ENCODE data around the gene RNF123.

The RNF123 gene

GRCh38 chr3:49717959-49718857, 28.9 kb downstream of the RNF123 start:
- DNase-seq (ENCODE audit: low read depth in 1 of 2, low spot score in 1 of 2), result no peak

- no peak for DNase-seq (ENCODE audit: low read depth in 1 of 2, low spot score in 1 of 2)
Measured at GRCh38 chr3:49718858-49719213, 29.5 kb downstream of the RNF123 start.

GRCh38 chr3:49719214-49719884, 30.0 kb downstream of the RNF123 start, which contains the start of gene AMIGO3:
Gene AMIGO3, minus strand, starts transcription at chr3:49719684. Its CDS starts 219 bp downstream, at chr3:49719465.
- peak; percentile 78 to 86 for DNase-seq (ENCODE audit: low read depth in 1 of 2, low spot score in 1 of 2)

GRCh38 chr3:49720855-49721595, 31.7 kb downstream of the RNF123 start:
- DNase-seq (ENCODE audit: low read depth in 1 of 2, low spot score in 1 of 2), result no peak

- DNase-seq (ENCODE audit: low read depth in 1 of 2, low spot score in 1 of 2), result no peak
Measured at GRCh38 chr3:49721596-49721895, 32.2 kb downstream of the RNF123 start.

GRCh38 chr3:49721896-49722781, 32.8 kb downstream of the RNF123 start:
- DNase-seq (ENCODE audit: low read depth in 1 of 2, low spot score in 1 of 2), result no peak

- DNase-seq (ENCODE audit: low read depth in 1 of 2, low spot score in 1 of 2), result no peak
Measured at GRCh38 chr3:49722896-49723295, 33.5 kb downstream of the RNF123 start.

GRCh38 chr3:49723296-49723627, 33.9 kb downstream of the RNF123 start:
- no peak for DNase-seq (ENCODE audit: low read depth in 1 of 2, low spot score in 1 of 2)

- peak; percentile 86 to 88 for DNase-seq (ENCODE audit: low read depth in 1 of 2, low spot score in 1 of 2)
Measured at GRCh38 chr3:49723628-49724551, 34.5 kb downstream of the RNF123 start, which contains the start of gene GMPPB. Gene GMPPB, minus strand, starts transcription at chr3:49723951. Its CDS starts 225 bp downstream, at chr3:49723726.

- DNase-seq (ENCODE audit: low read depth in 1 of 2, low spot score in 1 of 2), result no peak
Measured at GRCh38 chr3:49724586-49724985, 35.2 kb downstream of the RNF123 start.

GRCh38 chr3:49725906-49726681, 36.7 kb downstream of the RNF123 start:
- DNase-seq (ENCODE audit: low read depth in 1 of 2, low spot score in 1 of 2), result no peak

GRCh38 chr3:49727154-49727923, 38.0 kb downstream of the RNF123 start:
- no peak for DNase-seq (ENCODE audit: low read depth in 1 of 2, low spot score in 1 of 2)

GRCh38 chr3:49727924-49728361, 38.6 kb downstream of the RNF123 start:
- DNase-seq (ENCODE audit: low read depth in 1 of 2, low spot score in 1 of 2), result no peak

GRCh38 chr3:49729966-49730609, 40.7 kb downstream of the RNF123 start:
- DNase-seq (ENCODE audit: low read depth in 1 of 2, low spot score in 1 of 2), result no peak

- no peak for DNase-seq (ENCODE audit: low read depth in 1 of 2, low spot score in 1 of 2)
Measured at GRCh38 chr3:49732597-49732996, 43.2 kb downstream of the RNF123 start.

- no peak for DNase-seq (ENCODE audit: low read depth in 1 of 2, low spot score in 1 of 2)
Measured at GRCh38 chr3:49733551-49733950, 44.2 kb downstream of the RNF123 start.

GRCh38 chr3:49734752-49735151, 45.4 kb downstream of the RNF123 start:
- DNase-seq (ENCODE audit: low read depth in 1 of 2, low spot score in 1 of 2), result no peak

Measured in activated CD4-positive, alpha-beta T cell treated with anti-CD3 and anti-CD28 coated beads, Interleukin-2, amount 50 U/mL, for 24 hours (primary cell).